Mucosa of stomach (tissue), 1 donor: ENCODE results near the gene ZSWIM4.
A peak's percentile ranks its signal among the peaks of the same experiment; 100 is the strongest.
"Not testable (repeated sequence)": the region's sequence is repeated elsewhere in the genome, so short reads cannot be mapped to it uniquely, and the experiment has no call there.

ENCODE experiments used
- H3K27me3 ChIP-seq: one replicate; pipeline ENCODE4 v1.7.0; 2013; ENCODE audit warnings: mild to moderate bottlenecking, low read length; ENCODE audit not compliant: control insufficient read depth, insufficient read depth
- H3K36me3 ChIP-seq: one replicate; pipeline ENCODE4 v1.7.0; 2013; ENCODE audit warnings: low read length; ENCODE audit not compliant: control insufficient read depth, insufficient read depth
- H3K4me1 ChIP-seq: one replicate; pipeline ENCODE4 v1.7.0; 2013; ENCODE audit warnings: mild to moderate bottlenecking, low read length; ENCODE audit not compliant: control insufficient read depth, insufficient read depth
- H3K4me3 ChIP-seq: one replicate; pipeline ENCODE4 v1.7.0; 2013; ENCODE audit warnings: low read length
- H3K9ac ChIP-seq: one replicate; pipeline ENCODE4 v1.7.0; 2013; ENCODE audit warnings: mild to moderate bottlenecking, low read length, moderate library complexity
- H3K9me3 ChIP-seq: one replicate; pipeline ENCODE4 v1.7.0; 2013; ENCODE audit warnings: mild to moderate bottlenecking, low read length, moderate library complexity; ENCODE audit not compliant: control insufficient read depth
- donor health status: Pancreatic carcinoma.

ZSWIM4 gene

GRCh38 chr19:13851734-13852114 lies 56.5 kb downstream of the ZSWIM4 start:
- peak overlapping the region; percentile 89 for H3K9ac ChIP-seq
- not testable (repeated sequence) for H3K4me3 ChIP-seq, H3K36me3 ChIP-seq, H3K27me3 ChIP-seq, H3K9me3 ChIP-seq
- H3K4me1 ChIP-seq, result peaks cover 59% of the 10 kb centered on the region

- peaks cover 53% of the 10 kb centered on the region for H3K4me1 ChIP-seq
- H3K9me3 ChIP-seq, H3K27me3 ChIP-seq, H3K36me3 ChIP-seq, H3K4me3 ChIP-seq, H3K9ac ChIP-seq: not testable (repeated sequence)
These were observed 57.0 kb downstream of the ZSWIM4 start for GRCh38 chr19:13852171-13852707.

DNA sequence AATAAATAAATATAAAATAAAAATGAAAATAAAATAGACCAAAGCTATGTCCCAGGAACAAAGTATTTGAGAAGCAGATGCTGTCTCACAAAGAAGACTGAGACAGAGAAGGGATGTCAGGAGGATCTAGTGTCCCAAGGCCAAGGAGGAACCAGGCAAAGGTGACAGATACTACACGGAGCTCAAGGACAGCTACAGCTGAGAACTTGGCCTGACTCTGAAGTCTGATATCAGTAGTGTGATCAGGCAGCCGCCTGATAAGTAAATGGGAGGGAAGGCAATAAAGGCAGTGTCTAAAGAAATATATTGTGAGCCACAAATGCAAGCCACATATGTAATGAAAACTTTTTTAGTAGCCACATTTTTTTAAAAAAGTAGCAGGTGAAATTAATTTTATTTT lies 61.3 kb downstream of the ZSWIM4 start:
- Histone ChIP-seq H3K9me3 (no peaks in the 10 kb centered on the region), H3K9ac (no peak overlapping the region), H3K27me3 (no peaks in the 10 kb centered on the region), H3K36me3 (no peaks in the 10 kb centered on the region), H3K4me3 (no peak overlapping the region), H3K4me1 (peaks cover 28% of the 10 kb centered on the region)

DNA sequence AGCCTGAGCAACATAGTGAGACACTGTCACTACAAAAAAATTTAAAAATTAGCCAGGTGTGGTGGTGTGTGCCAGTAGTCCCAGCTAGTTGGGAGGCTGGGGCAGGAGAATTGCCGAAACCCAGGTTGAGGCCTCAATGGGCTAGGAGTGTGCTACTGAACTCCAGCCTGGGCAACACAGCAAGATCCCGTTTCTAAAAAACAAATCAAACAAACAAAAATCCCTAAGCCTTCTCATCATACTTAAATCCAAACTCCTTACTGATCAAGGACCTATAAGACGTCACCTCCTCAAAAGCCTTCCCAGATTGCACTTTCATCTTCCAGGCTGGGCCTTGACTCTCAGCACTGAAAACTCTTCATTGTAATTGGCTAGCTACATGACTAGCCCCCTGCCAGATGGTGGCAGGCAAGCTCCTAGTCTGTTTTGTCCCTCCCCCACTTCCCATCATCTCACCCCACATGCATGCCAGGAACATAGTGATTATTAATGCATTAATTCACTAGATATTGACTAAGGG lies 64.2 kb downstream of the ZSWIM4 start:
- Histone ChIP-seq H3K4me3 (no peak overlapping the region), H3K9ac (no peak overlapping the region), H3K27me3 (peaks cover 8% of the 10 kb centered on the region), H3K9me3 (no peaks in the 10 kb centered on the region), H3K4me1 (peaks cover 25% of the 10 kb centered on the region), H3K36me3 (no peaks in the 10 kb centered on the region)

DNA sequence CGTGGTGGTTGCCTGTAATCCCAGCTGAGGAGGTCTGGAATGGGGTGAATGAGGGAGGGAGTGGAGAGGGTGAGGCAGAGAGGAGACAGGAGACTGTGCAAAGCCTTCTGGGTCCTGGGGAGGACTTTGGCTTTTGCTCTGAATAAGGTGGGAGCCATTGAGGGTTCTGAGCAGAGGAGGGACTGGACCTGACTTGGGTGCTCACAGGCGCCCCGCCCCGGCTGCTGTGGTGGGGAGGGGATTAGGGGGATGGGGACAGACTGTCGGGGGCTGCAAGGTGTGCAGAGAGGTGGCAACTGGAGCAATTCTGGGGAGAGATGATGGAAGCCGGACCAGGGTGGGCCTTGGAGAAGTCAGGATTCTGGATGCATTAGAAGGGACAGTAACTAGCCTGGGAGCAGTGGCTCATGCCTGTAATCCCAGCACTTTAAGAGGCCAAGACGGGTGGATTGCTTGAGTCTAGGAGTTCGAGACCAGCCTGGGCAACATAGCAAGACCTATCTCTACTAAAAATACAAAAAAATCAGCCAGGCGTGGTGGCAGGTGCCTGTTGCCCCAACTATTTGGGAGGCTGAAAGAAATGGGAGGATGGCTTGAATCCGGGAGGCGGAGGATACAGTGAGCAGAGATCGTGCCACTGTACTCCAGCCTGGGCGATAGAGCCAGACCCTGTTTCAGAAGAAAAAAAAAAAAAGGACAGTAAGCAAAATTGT lies 65.6 kb downstream of the ZSWIM4 start:
- Histone ChIP-seq H3K36me3 (no peaks in the 10 kb centered on the region), H3K9me3 (no peaks in the 10 kb centered on the region), H3K27me3 (peaks cover 15% of the 10 kb centered on the region), H3K9ac (no peak overlapping the region), H3K4me1 (peaks cover 20% of the 10 kb centered on the region), H3K4me3 (no peak overlapping the region)

- peak overlapping the region; percentile 79 for H3K9ac ChIP-seq
- H3K4me3 ChIP-seq, result peak overlapping the region; percentile 88
- no peaks in the 10 kb centered on the region for H3K36me3 ChIP-seq
- no peaks in the 10 kb centered on the region for H3K9me3 ChIP-seq
- H3K27me3 ChIP-seq, result peaks cover 20% of the 10 kb centered on the region
- H3K4me1 ChIP-seq, result peaks cover 23% of the 10 kb centered on the region
These were observed 66.1 kb downstream of the ZSWIM4 start for GRCh38 chr19:13861392-13861713.

- Histone ChIP-seq H3K27me3 (peaks cover 24% of the 10 kb centered on the region), H3K4me1 (peaks cover 25% of the 10 kb centered on the region), H3K9me3 (no peaks in the 10 kb centered on the region)
These were observed 66.7 kb downstream of the ZSWIM4 start for GRCh38 chr19:13861714-13862531.

DNA sequence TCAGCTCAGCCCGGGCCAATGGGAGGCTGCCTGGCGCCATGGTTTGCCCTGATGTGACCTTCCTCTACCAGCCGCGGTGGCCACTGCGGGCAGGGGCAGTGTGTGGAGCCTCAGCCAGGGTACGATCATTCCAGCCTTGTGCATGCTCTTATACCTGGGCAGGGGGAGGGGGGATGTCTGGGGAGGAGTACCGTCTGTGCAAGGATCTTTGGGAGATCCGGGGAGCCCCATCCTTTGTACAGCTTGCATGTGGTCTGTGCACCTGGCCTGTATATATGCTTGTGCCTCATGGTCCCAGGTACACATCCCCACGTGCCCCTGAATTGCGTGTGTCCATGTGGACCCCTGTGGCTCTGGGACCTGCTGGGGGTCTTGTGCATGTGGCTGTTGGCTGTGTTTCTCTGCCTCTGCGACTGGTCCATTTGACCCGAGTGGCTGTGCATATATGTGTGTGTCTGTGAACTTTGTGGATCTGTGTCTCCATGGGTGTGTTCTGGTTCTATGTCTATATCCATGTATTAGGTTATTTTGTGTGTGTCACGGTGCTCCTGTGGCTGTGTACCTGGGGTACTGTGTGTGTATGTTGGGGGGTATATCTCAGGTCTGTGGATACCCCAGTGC lies 68.9 kb downstream of the ZSWIM4 start:
- no peak overlapping the region for H3K9ac ChIP-seq
- no peak overlapping the region for H3K4me3 ChIP-seq

More at GRCh38 chr19:13861714-13862531, 66.7 kb downstream of the ZSWIM4 start:
- H3K36me3 ChIP-seq, result no peaks in the 10 kb centered on the region
- H3K9ac ChIP-seq, result peak overlapping the region; percentile 79
- H3K4me3 ChIP-seq, result peak overlapping the region; percentile 88

GRCh38 chr19:13864667-13865570 lies 69.7 kb downstream of the ZSWIM4 start:
- Histone ChIP-seq H3K4me3 (no peak overlapping the region), H3K27me3 (peaks cover 24% of the 10 kb centered on the region), H3K36me3 (no peaks in the 10 kb centered on the region), H3K4me1 (peaks cover 25% of the 10 kb centered on the region), H3K9ac (no peak overlapping the region), H3K9me3 (no peaks in the 10 kb centered on the region)

More for the DNA sequence above, 68.9 kb downstream of the ZSWIM4 start:
- Histone ChIP-seq H3K36me3 (no peaks in the 10 kb centered on the region), H3K4me1 (peaks cover 25% of the 10 kb centered on the region), H3K9me3 (no peaks in the 10 kb centered on the region), H3K27me3 (peaks cover 24% of the 10 kb centered on the region)

GRCh38 chr19:13865571-13866462 lies 70.6 kb downstream of the ZSWIM4 start:
- Histone ChIP-seq H3K36me3 (no peaks in the 10 kb centered on the region), H3K27me3 (peaks cover 24% of the 10 kb centered on the region), H3K4me1 (peaks cover 23% of the 10 kb centered on the region), H3K9ac (peak overlapping the region; percentile 52), H3K9me3 (no peaks in the 10 kb centered on the region), H3K4me3 (no peak overlapping the region)
